H9 (cell line): ENCODE results near the gene OR10AD1. TPM values are rescaled to one million over a fixed set of nuclear protein-coding genes. Genes with fewer than 3 reads are reported as not detected.

Experiments
- DNase-seq: peaks from one replicate; pipeline ENCODE4 v3.0.0-alpha.2; 2017
- H2AFZ ChIP-seq: one replicate; pipeline ENCODE4 v1.6.1; 2013; ENCODE audit warnings: mild to moderate bottlenecking, low read length, control low read depth, moderate library complexity
- H2AK5ac ChIP-seq: 2 replicates; pipeline ENCODE4 v1.6.1; 2013; ENCODE audit warnings: low read length, control low read depth, mixed read lengths; ENCODE audit not compliant: insufficient read length
- H2BK120ac ChIP-seq: one replicate; pipeline ENCODE4 v1.6.1; 2013; ENCODE audit warnings: low read depth, mild to moderate bottlenecking, low read length, control low read depth, inconsistent platforms; ENCODE audit not compliant: poor library complexity, severe bottlenecking
- H2BK12ac ChIP-seq: 2 replicates; pipeline ENCODE4 v1.6.1; 2013; ENCODE audit warnings: low read length, control low read depth, mixed read lengths, low read depth; ENCODE audit not compliant: insufficient read length
- H2BK15ac ChIP-seq: 2 replicates; pipeline ENCODE4 v1.6.1; 2013; ENCODE audit warnings: low read depth, low read length, control low read depth
- H2BK20ac ChIP-seq: one replicate; pipeline ENCODE4 v1.6.1; 2013; ENCODE audit warnings: low read depth, mild to moderate bottlenecking, low read length, control low read depth, inconsistent platforms; ENCODE audit not compliant: poor library complexity, severe bottlenecking
- H2BK5ac ChIP-seq: 2 replicates; pipeline ENCODE4 v1.6.1; 2013; ENCODE audit warnings: low read length, control low read depth, mixed read lengths; ENCODE audit not compliant: insufficient read length
- H3K14ac ChIP-seq: 2 replicates; pipeline ENCODE4 v1.6.1; 2013; ENCODE audit warnings: low read length, control low read depth; ENCODE audit not compliant: insufficient read depth
- H3K18ac ChIP-seq: 2 replicates; pipeline ENCODE4 v1.6.1; 2013; ENCODE audit warnings: low read depth, mild to moderate bottlenecking, mixed read lengths, low read length, control low read depth; ENCODE audit not compliant: insufficient read length
- H3K23ac ChIP-seq: 2 replicates; pipeline ENCODE4 v1.6.1; 2013; ENCODE audit warnings: low read length, control low read depth, mixed read lengths, low read depth; ENCODE audit not compliant: insufficient read length
- H3K23me2 ChIP-seq: 2 replicates; pipeline ENCODE4 v1.6.1; 2013; ENCODE audit warnings: low read depth, mild to moderate bottlenecking, mixed read lengths, low read length, control low read depth; ENCODE audit not compliant: insufficient read length, poor library complexity, severe bottlenecking
- H3K27ac ChIP-seq: 2 replicates; pipeline ENCODE4 v1.5.1; 2013; ENCODE audit warnings: low read length, control low read depth, mixed read lengths, low read depth; ENCODE audit not compliant: insufficient read length
- H3K27me3 ChIP-seq: 2 replicates; pipeline ENCODE4 v1.6.1; 2013; ENCODE audit warnings: low read length, control low read depth, inconsistent platforms; ENCODE audit not compliant: insufficient read depth
- H3K4ac ChIP-seq: 2 replicates; pipeline ENCODE4 v1.6.1; 2013; ENCODE audit warnings: low read depth, mild to moderate bottlenecking, control low read depth, inconsistent platforms, low read length, moderate library complexity
- H3K4me1 ChIP-seq: 2 replicates; pipeline ENCODE4 v1.6.1; 2013; ENCODE audit warnings: low read length, control low read depth, inconsistent platforms; ENCODE audit not compliant: insufficient read depth
- H3K4me2 ChIP-seq: 2 replicates; pipeline ENCODE4 v1.6.1; 2013; ENCODE audit warnings: low read length, control low read depth, mixed read lengths; ENCODE audit not compliant: insufficient read length, insufficient read depth
- H3K56ac ChIP-seq: 2 replicates; pipeline ENCODE4 v1.6.1; 2013; ENCODE audit warnings: low read depth, mild to moderate bottlenecking, mixed read lengths, low read length, control low read depth; ENCODE audit not compliant: insufficient read length
- H3K79me1 ChIP-seq: 2 replicates; pipeline ENCODE4 v1.6.1; 2013; ENCODE audit warnings: low read depth, mild to moderate bottlenecking, moderate library complexity, low read length, control low read depth, inconsistent platforms; ENCODE audit not compliant: insufficient read depth, poor library complexity, severe bottlenecking
- H3K79me2 ChIP-seq: 2 replicates; pipeline ENCODE4 v1.6.1; 2013; ENCODE audit warnings: low read length, control low read depth, inconsistent platforms; ENCODE audit not compliant: insufficient read depth
- H3K9ac ChIP-seq: 2 replicates; pipeline ENCODE4 v1.6.1; 2013; ENCODE audit warnings: low read length, control low read depth, mixed read lengths; ENCODE audit not compliant: insufficient read length; ENCODE audit errors: extremely low read depth
- H3K9me3 ChIP-seq: one replicate; pipeline ENCODE4 v1.6.1; 2013; ENCODE audit warnings: low read depth, low read length, inconsistent platforms; ENCODE audit not compliant: control insufficient read depth
- H3T11ph ChIP-seq: one replicate; pipeline ENCODE4 v1.6.1; 2013; ENCODE audit warnings: mild to moderate bottlenecking, low read length, control low read depth, inconsistent platforms
- H4K20me1 ChIP-seq: one replicate; pipeline ENCODE4 v1.6.1; 2013; ENCODE audit not compliant: control insufficient read depth, insufficient read length, insufficient read depth
- H4K5ac ChIP-seq: 2 replicates; pipeline ENCODE4 v1.6.1; 2013; ENCODE audit warnings: low read depth, mild to moderate bottlenecking, mixed read lengths, low read length, control low read depth; ENCODE audit not compliant: insufficient read length
- H4K8ac ChIP-seq: replicated peaks from 2 replicates; pipeline ENCODE4 v1.6.1; 2013; ENCODE audit warnings: low read length, control low read depth, mixed read lengths, low read depth; ENCODE audit not compliant: insufficient read length
- H4K91ac ChIP-seq: 2 replicates; pipeline ENCODE4 v1.6.1; 2013; ENCODE audit warnings: low read depth, mild to moderate bottlenecking, moderate library complexity, mixed read lengths, low read length, control low read depth; ENCODE audit not compliant: insufficient read length
- H3K27ac Mint-ChIP-seq, 3 experiments: 2 replicates in 2 of 3; 3 replicates in 1 of 3; pipeline ENCODE4 v1.8.0; 2020 to 2021; ENCODE audit warnings: mixed read lengths in 3 of 3, mild to moderate bottlenecking in 1 of 3, moderate library complexity in 1 of 3
- H3K27me3 Mint-ChIP-seq: 2 replicates; pipeline ENCODE4 v1.8.0; 2021; ENCODE audit warnings: low read depth, mild to moderate bottlenecking, moderate library complexity, mixed read lengths
- H3K36me3 Mint-ChIP-seq, 3 experiments: 2 replicates in 2 of 3; 3 replicates in 1 of 3; pipeline ENCODE4 v1.8.0; 2020 to 2021; ENCODE audit warnings: low read depth in 3 of 3, mixed read lengths in 3 of 3; ENCODE audit not compliant: insufficient read depth in 1 of 3
- H3K4me1 Mint-ChIP-seq, 2 experiments: 2 replicates each; pipeline ENCODE4 v1.8.0; 2020; ENCODE audit warnings: mixed read lengths in 2 of 2
- H3K4me3 Mint-ChIP-seq, 2 experiments: 2 replicates in 1 of 2; 3 replicates in 1 of 2; pipeline ENCODE4 v1.8.0; 2020 to 2021; ENCODE audit warnings: mild to moderate bottlenecking in 2 of 2, mixed read lengths in 2 of 2, moderate library complexity in 1 of 2
- H3K9me3 Mint-ChIP-seq, 2 experiments: 2 replicates in 1 of 2; 3 replicates in 1 of 2; pipeline ENCODE4 v1.8.0; 2020; ENCODE audit warnings: mild to moderate bottlenecking in 2 of 2, mixed read lengths in 2 of 2, moderate library complexity in 1 of 2
- WGBS: extraction: QIAGEN DNeasy Blood & Tissue Kit; methylation state at CpG from one replicate; pipeline ENCODE4 v1.1.7; 2013; ENCODE audit warnings: missing lambda C conversion rate, low lambda C conversion rate, mixed read lengths; ENCODE audit not compliant: insufficient read length; ENCODE audit errors: extremely low coverage; 5-methylcytosine and 5-hydroxymethylcytosine counted together
- total RNA-seq: library from RNA; stranded (reverse); gene quantifications from 2 replicates; pipeline ENCODE4 v1.2.1, GENCODE V29; 2021
- TF ChIP-seq, protein P1 (sequence below): fragments of 200-600 bp; sonication (generic); conservative IDR thresholded peaks from 3 replicates; pipeline ENCODE4 v1.8.0; 2021; ENCODE audit warnings: antibody characterized with exemption, mild to moderate bottlenecking

Gene OR10AD1
- total RNA-seq, 1 experiment from 2014 or later = not detected

DNA sequence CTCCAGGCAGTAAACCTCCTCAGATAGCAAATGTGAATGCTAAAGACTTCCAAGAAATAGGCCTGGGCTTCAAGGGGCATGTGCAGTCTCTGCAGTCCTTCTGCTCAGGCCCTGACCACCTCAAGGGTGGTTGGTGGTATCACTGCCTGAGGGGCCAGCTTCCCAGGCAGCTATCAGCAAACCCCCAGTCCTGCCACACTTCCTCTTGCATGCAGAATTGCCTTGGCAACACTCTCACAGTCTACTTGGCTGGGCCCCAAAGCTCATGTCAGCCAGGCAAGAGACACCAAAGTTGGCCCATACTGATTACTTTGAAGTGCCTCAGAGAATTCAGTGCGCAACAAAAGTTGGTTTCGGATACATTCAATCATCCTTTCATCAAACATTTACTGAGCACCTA, 42.3 kb downstream of the OR10AD1 start:
- Histone ChIP-seq H3K18ac (no peak overlapping the region), H2BK120ac (no peak overlapping the region), H3K27me3 (no peaks in the 10 kb centered on the region), H3T11ph (no peak overlapping the region), H3K14ac (no peak overlapping the region), H2BK12ac (no peak overlapping the region), H2BK15ac (no peak overlapping the region), H3K27ac (no peak overlapping the region), H3K56ac (no peak overlapping the region), H4K91ac (no peak overlapping the region), H2BK5ac (no peak overlapping the region), H2AFZ (no peak overlapping the region), H2BK20ac (no peak overlapping the region), H3K23me2 (no peaks in the 10 kb centered on the region), H4K5ac (no peak overlapping the region), H3K4ac (no peak overlapping the region), H4K8ac (no peak overlapping the region), H3K79me1 (no peaks in the 10 kb centered on the region), H3K9me3 (no peaks in the 10 kb centered on the region), H4K20me1 (no peaks in the 10 kb centered on the region), H2AK5ac (no peak overlapping the region), H3K4me1 (no peaks in the 10 kb centered on the region; the same call in 1 of the 2 replicates), H3K23ac (no peak overlapping the region), H3K9ac (no peak overlapping the region), H3K4me2 (no peak overlapping the region), H3K79me2 (no peaks in the 10 kb centered on the region)
- TF ChIP-seq, protein P1, sequence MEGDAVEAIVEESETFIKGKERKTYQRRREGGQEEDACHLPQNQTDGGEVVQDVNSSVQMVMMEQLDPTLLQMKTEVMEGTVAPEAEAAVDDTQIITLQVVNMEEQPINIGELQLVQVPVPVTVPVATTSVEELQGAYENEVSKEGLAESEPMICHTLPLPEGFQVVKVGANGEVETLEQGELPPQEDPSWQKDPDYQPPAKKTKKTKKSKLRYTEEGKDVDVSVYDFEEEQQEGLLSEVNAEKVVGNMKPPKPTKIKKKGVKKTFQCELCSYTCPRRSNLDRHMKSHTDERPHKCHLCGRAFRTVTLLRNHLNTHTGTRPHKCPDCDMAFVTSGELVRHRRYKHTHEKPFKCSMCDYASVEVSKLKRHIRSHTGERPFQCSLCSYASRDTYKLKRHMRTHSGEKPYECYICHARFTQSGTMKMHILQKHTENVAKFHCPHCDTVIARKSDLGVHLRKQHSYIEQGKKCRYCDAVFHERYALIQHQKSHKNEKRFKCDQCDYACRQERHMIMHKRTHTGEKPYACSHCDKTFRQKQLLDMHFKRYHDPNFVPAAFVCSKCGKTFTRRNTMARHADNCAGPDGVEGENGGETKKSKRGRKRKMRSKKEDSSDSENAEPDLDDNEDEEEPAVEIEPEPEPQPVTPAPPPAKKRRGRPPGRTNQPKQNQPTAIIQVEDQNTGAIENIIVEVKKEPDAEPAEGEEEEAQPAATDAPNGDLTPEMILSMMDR = no peak
- WGBS = no CpG with 5 or more reads among the region's 2 CpGs
- Mint-ChIP-seq H3K4me1 (peaks cover 10 to 15% of the 10 kb centered on the region in 2 experiments), H3K36me3 (no peaks in the 10 kb centered on the region), H3K27me3 (peaks cover 11% of the 10 kb centered on the region), H3K9me3 (no peaks in the 10 kb centered on the region), H3K4me3 (no peak overlapping the region), H3K27ac (no peak overlapping the region)
- DNase-seq = no peak
